ENCODE results near the gene SOCS1. TPM values are rescaled to one million over a fixed set of nuclear protein-coding genes. Genes with fewer than 3 reads are reported as not detected.

The SOCS1 gene
- total RNA-seq, 1 experiment from 2014 or later, result 12.5 TPM

DNA sequence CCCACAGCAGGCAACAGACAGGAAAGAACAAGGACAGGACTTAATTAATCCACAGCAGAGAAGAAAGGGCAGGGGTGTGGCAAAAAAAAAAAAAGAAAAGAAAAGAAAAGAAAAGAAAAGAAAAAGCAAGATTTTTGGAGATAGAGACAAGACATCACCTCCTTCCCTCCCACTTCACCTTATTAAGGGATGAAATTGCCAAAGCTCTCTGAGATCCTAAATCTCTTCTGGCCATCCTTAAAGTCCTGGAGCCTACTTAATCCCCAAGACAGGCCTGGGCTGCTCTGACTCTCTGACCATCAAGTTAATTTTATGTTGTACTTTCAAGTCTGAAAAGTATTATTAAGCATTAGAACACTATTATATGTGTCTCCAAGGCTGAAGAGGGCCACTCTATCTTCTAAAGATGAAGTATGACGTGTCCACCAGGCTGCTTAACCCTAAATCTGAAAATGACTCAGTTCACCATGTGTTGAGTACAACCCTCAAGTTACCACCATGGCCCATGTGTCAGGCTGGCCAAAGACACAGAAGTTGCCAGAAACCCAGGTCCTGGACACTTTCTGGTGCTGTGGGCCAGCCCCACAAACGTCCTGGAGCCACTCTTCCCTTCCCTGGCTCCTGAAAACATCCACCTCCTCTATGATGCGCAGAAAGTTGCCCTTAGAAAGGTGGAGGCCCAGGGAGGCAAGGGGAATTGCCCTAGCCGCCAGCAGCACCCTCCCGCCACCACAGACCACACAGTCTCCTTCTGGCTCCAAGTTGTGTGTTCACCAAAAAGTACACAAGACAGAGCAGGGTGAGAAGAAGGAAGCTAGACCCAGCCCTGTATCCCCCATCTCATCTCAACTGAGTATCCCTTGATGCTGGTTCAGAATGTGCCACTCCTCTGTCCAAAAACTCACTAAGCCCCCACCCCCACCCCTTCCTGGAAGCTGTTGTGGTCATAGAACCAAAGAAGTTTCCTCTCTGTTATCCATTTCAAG is 2.7 kb downstream of the SOCS1 start:
- H3K4me3 ChIP-seq (ENCODE audit: low read length), result peak overlapping the region; percentile 82; the same call in 1 of the 2 replicates

DNA sequence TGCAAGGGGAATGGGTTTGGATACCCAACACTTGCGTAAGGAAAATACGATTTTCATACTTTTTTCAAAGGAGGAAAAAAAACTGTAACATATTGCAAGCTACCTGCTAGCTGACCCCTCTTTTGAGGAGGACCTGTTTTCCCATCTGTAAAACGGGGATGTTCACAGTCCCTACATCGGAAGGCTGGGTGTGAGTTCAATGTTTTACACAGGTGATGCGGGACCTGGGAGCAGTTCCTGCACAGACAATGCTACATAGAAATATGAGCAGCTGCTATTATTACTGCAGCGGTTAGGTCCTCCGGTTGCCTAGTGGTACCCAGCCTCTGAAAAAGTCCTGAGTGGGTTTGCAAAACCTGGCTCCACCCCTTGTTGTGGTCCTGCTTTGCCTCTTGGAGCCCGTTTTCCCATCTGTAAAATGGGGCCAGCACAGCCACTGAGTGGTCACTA is 3.5 kb downstream of the SOCS1 start:
- H3F3A ChIP-seq (ENCODE audit: low read length, unreplicated experiment), result no peaks in the 10 kb centered on the region
- ATAC-seq (no peak), DNase-seq (no peak)
- TF ChIP-seq EZH2phosphoT487 (IDR thresholded peaks at IDR 0.05; ENCODE audit: borderline replicate concordance, low read length) (no peak), EZH2 (IDR thresholded peaks at IDR 0.05; ENCODE audit: low read length, unreplicated experiment) (no peak)
- TF ChIP-seq, protein P1, sequence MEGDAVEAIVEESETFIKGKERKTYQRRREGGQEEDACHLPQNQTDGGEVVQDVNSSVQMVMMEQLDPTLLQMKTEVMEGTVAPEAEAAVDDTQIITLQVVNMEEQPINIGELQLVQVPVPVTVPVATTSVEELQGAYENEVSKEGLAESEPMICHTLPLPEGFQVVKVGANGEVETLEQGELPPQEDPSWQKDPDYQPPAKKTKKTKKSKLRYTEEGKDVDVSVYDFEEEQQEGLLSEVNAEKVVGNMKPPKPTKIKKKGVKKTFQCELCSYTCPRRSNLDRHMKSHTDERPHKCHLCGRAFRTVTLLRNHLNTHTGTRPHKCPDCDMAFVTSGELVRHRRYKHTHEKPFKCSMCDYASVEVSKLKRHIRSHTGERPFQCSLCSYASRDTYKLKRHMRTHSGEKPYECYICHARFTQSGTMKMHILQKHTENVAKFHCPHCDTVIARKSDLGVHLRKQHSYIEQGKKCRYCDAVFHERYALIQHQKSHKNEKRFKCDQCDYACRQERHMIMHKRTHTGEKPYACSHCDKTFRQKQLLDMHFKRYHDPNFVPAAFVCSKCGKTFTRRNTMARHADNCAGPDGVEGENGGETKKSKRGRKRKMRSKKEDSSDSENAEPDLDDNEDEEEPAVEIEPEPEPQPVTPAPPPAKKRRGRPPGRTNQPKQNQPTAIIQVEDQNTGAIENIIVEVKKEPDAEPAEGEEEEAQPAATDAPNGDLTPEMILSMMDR (conservative IDR thresholded peaks at IDR 0.05; ENCODE audit: low read depth, low read length), result no peak
- CTCF ChIA-PET, result no interaction called here
- no peaks in the 10 kb centered on the region for H3K27me3 ChIP-seq (ENCODE audit: low read length)
- H3K79me2 ChIP-seq (ENCODE audit: low read length), result peaks cover 26% of the 10 kb centered on the region
- no peak overlapping the region for H3K27ac ChIP-seq (ENCODE audit: low read length)
- POLR2A ChIA-PET (ENCODE audit: unreplicated experiment), result no interaction called here
- peaks cover 21% of the 10 kb centered on the region for H3K4me1 ChIP-seq (ENCODE audit: insufficient read depth, low read length)
- no peaks in the 10 kb centered on the region for H3K9me2 ChIP-seq (replicated peaks; ENCODE audit: low read length)
- no peaks in the 10 kb centered on the region for H3K36me3 ChIP-seq (ENCODE audit: low read depth, low read length)
- H3K9me3 ChIP-seq (ENCODE audit: low read length), result no peaks in the 10 kb centered on the region
- H3K4me2 ChIP-seq (ENCODE audit: low read length), result no peak overlapping the region
- no peak overlapping the region for H3K4me3 ChIP-seq (ENCODE audit: low read length)
- H2AFZ ChIP-seq (ENCODE audit: low read length), result no peak overlapping the region
- no peak overlapping the region for H3K9ac ChIP-seq (ENCODE audit: low read length)
- BruUV-seq (replicated peaks), result no TSS peak
- peaks cover 22% of the 10 kb centered on the region for H4K20me1 ChIP-seq (ENCODE audit: low read length)
- intact Hi-C loops (cut with micrococcal nuclease), result loop anchor here (10.0 kb wide), 1 partner anchor 118 kb away; no protein-coding TSS in a partner anchor

More for the DNA sequence above, 2.7 kb downstream of the SOCS1 start:
- no peak for DNase-seq
- Histone ChIP-seq H3K4me1 (ENCODE audit: insufficient read depth, low read length) (peaks cover 21% of the 10 kb centered on the region), H3K27ac (ENCODE audit: low read length) (no peak overlapping the region), H3K79me2 (ENCODE audit: low read length) (peaks cover 26% of the 10 kb centered on the region), H3F3A (ENCODE audit: low read length, unreplicated experiment) (no peaks in the 10 kb centered on the region), H3K4me2 (ENCODE audit: low read length) (peak overlapping the region; percentile 98), H3K36me3 (ENCODE audit: low read depth, low read length) (no peaks in the 10 kb centered on the region), H3K9me2 (replicated peaks; ENCODE audit: low read length) (no peaks in the 10 kb centered on the region), H3K9me3 (ENCODE audit: low read length) (no peaks in the 10 kb centered on the region), H3K9ac (ENCODE audit: low read length) (no peak overlapping the region), H4K20me1 (ENCODE audit: low read length) (peaks cover 22% of the 10 kb centered on the region), H3K27me3 (ENCODE audit: low read length) (no peaks in the 10 kb centered on the region), H2AFZ (ENCODE audit: low read length) (no peak overlapping the region)
- TF ChIP-seq, protein P1 (conservative IDR thresholded peaks at IDR 0.05; ENCODE audit: low read depth, low read length), result no peak
- TF ChIP-seq EZH2phosphoT487 (IDR thresholded peaks at IDR 0.05; ENCODE audit: borderline replicate concordance, low read length) (no peak), EZH2 (IDR thresholded peaks at IDR 0.05; ENCODE audit: low read length, unreplicated experiment) (no peak)
- intact Hi-C loops (cut with micrococcal nuclease), result loop anchor here (10.0 kb wide), 1 partner anchor 119 kb away; no protein-coding TSS in a partner anchor
- ATAC-seq, result no peak
- BruUV-seq (replicated peaks), result no TSS peak
- ChIA-PET CTCF (no interaction called here), POLR2A (ENCODE audit: unreplicated experiment) (no interaction called here)

Measured in PC-3 (cell line).